Neural progenitor cell (in vitro differentiated cells): ENCODE results near the gene PIK3R6.

Experiments
- CTCF ChIP-seq: fragments of 200-600 bp; sonication (generic); IDR thresholded peaks from 2 replicates; pipeline ENCODE4 v1.5.1; 2017; ENCODE audit warnings: antibody characterized with exemption, mild to moderate bottlenecking
- EZH2 ChIP-seq: fragments of 200-600 bp; sonication (generic); IDR thresholded peaks from 2 replicates; pipeline ENCODE4 v1.6.1; 2017; ENCODE audit warnings: antibody characterized with exemption, mild to moderate bottlenecking, moderate library complexity
- EZH2phosphoT487 ChIP-seq: fragments of 200-600 bp; sonication (generic); IDR thresholded peaks from 2 replicates; pipeline ENCODE4 v1.6.1; 2017; ENCODE audit warnings: antibody characterized with exemption

GRCh38 chr17:8835106-8835505 is 32.4 kb downstream of the PIK3R6 start:
- TF ChIP-seq EZH2 = no peak
- TF ChIP-seq CTCF = no peak
- no peak for TF ChIP-seq EZH2phosphoT487
